Omental fat pad (tissue), 4 donors: ENCODE results near the gene CLDN24. TPM values are rescaled to one million over a fixed set of nuclear protein-coding genes. Genes with fewer than 3 reads are reported as not detected.

ENCODE experiments used
- ATAC-seq: fragments of 150-250 bp; one replicate; pipeline ENCODE4 v1.9.1; 2016; ENCODE audit warnings: mild to moderate bottlenecking, moderate library complexity; ENCODE audit not compliant: low FRiP score
- DNase-seq: peaks from one replicate; pipeline ENCODE4 v3.0.0-alpha.2; 2019; ENCODE audit warnings: low spot score
- CTCF ChIP-seq, 3 donors: fragments of 450-650 bp; IDR thresholded peaks; one replicate each; pipeline ENCODE4 v1.5.1; 2016 to 2017; ENCODE audit warnings: antibody characterized with exemption in 3 of 3, mild to moderate bottlenecking in 3 of 3, moderate library complexity in 2 of 3
- total RNA-seq, 4 donors: library from RNA; depleted of rRNA; stranded (reverse); fragments of >200 nt; gene quantifications; one replicate each; pipeline ENCODE4 v1.1.0, GENCODE V29; 2016

The CLDN24 gene
- total RNA-seq, 4 donors from 2014 or later, result not detected

- DNase-seq, result no peak
- no peak for TF ChIP-seq CTCF (IDR thresholded peaks at IDR 0.05)
- no peak for ATAC-seq
Observed at GRCh38 chr4:183288955-183289354, 33.3 kb downstream of the CLDN24 start.

GRCh38 chr4:183287677-183288076 lies 34.5 kb downstream of the CLDN24 start:
- TF ChIP-seq CTCF (IDR thresholded peaks at IDR 0.05), result no peak
- ATAC-seq (no peak), DNase-seq (no peak)

- ATAC-seq, result no peak
- no peak for TF ChIP-seq CTCF (IDR thresholded peaks at IDR 0.05)
- DNase-seq, result no peak
Observed at GRCh38 chr4:183287309-183287659, 34.9 kb downstream of the CLDN24 start.

- ATAC-seq, result no peak
Observed at GRCh38 chr4:183286590-183287308, 35.5 kb downstream of the CLDN24 start.

GRCh38 chr4:183285886-183286285 lies 36.3 kb downstream of the CLDN24 start:
- no peak for TF ChIP-seq CTCF (IDR thresholded peaks at IDR 0.05)
- DNase-seq (no peak), ATAC-seq (no peak)

More at GRCh38 chr4:183286590-183287308, 35.5 kb downstream of the CLDN24 start:
- no peak for DNase-seq
- no peak for TF ChIP-seq CTCF (IDR thresholded peaks at IDR 0.05)

- no peak for TF ChIP-seq CTCF (IDR thresholded peaks at IDR 0.05)
- DNase-seq (no peak), ATAC-seq (no peak)
Observed at GRCh38 chr4:183284965-183285364, 37.3 kb downstream of the CLDN24 start.

- ATAC-seq, result no peak
- no peak for DNase-seq
- no peak for TF ChIP-seq CTCF (IDR thresholded peaks at IDR 0.05)
Observed at GRCh38 chr4:183284258-183284785, 37.9 kb downstream of the CLDN24 start.
